NCI-H510A treated with DMSO at 0.1 percent for 48 hours (cell line): ENCODE measurements around the gene POR.
"Not testable (repeated sequence)": the region's sequence is repeated elsewhere in the genome, so short reads cannot be mapped to it uniquely, and the experiment has no call there.

ENCODE experiments used
- DNase-seq: peaks from one replicate; lab custom pipeline; 2025; lab: John Stamatoyannopoulos, UW

The POR gene

DNA sequence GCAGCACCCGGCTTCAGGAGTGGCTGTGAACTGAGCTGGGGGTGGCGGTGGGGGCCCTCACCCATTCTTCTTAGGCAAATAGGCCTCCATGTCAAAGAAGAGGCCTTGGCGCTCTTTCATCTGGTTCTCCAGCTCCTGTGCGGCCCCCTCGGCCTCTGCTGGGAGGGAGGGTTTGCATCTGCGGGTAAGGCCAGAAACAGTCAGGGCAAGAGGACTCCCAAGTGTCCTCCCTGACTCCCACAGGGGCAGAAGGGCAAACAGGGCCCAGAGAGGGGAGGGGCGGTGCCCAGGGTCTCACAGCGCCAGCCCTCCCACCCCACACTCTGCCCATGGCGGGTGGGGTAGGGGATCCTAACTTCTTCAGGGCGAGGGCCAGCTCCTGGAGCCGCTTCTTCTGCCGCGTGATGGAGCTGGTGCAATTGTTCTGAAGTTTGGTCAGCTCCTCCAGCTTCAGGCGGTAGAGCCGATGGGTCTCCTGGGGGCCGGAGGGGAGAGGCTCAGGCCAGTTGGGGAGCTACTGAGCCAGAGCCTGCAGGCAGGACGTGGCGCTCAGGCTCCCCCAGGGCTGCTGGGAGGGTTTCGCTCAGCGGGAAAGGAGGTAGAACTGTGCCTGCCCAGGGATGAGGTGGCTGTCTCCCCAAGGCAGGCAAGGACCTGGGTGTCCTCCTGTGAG is 77.3 kb downstream of the POR start:
- DNase-seq, result no peak

DNA sequence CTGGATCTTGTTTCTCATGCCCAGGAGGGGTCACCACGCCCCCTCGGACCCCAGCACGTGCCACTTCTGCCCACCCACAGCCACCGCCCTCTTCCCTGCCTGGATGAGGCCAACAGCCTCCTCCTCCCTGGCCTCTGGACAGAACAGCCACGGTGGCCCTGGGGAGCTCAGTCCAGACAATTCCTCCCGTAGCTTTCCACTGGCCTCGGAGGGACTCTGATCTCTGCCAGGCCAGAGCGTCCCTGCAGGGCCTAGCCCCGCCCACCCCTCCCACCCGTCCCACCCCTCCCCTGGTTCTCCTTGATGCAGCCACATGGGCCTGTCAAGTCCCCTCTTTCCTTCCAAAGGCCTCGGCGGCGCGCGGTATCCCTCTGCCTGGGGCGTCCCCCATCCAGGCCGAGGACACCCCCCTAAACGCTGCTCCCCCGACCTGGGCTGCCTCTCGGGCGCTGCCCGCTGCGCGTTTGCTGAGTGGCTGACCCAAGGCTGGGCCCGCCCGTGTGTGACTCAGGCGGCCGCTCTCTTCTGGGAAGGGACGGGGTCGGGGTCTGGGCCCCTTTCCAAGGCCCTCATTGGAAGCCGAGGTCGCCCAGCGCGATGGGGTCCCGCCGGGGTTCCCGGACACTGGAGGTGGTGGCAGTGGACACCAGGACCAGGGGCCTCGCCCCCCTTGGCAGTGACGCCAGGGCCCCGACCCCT is 78.9 kb downstream of the POR start:
- no peak for DNase-seq

DNA sequence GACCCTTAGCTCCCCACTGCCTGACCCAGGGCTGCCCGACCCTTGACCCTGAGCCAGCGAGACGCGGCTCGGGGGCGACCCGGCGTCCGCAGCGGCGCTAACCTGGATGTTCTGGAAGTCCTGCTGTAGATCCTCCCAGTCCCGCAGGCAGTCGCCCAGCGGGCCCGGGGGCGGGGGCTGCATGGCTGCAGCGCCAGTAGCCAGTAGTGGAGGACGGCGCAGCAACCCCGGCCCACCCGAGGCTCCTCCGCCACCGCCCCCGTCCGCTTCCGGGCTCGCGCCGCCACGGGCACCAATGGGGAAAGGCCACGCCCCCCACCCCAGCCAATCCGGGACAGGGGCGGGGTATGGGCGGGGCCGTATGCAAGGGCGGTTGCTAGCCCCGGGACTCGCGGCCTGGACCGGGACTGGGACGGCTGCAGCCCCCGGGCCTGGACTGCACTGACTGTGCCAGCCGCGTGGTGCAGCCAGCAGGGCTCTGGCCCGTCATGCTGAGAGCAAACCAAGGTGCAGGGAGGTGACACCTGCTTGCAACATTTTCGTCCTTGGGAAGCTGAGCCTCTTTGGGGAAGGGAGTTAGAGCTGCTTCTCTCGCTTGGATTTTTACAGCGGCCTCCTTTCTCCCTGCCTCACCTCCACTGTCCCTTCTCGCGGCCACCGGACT is 79.6 kb downstream of the POR start, which contains the start of gene TMEM120A:
TMEM120A (minus strand) TSS at position 208 of the 664 bp plus-strand sequence; CDS start at position 183, 25 bp downstream.
- DNase-seq, result peak; percentile 79

DNA sequence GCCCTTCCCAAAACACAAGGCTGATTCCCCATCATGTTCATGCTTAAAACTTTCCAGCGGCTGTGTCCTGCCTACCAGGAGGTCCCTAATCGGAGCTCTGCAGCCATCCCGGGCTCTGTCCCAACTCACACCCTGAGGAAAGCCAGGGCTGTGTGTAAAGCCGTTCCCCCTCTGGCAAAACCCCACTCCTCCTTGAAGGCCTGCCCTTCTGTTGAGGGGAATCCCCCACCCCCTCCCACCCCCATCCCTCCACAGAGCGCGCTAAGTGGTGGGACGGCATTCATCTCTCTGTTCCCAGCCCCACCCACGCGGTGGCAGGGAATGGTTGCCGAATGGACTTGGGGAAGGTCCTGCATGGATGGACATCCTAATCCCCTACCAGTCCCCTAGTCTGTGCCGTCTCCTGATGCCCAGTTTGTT is 80.1 kb downstream of the POR start:
- no peak for DNase-seq

DNA sequence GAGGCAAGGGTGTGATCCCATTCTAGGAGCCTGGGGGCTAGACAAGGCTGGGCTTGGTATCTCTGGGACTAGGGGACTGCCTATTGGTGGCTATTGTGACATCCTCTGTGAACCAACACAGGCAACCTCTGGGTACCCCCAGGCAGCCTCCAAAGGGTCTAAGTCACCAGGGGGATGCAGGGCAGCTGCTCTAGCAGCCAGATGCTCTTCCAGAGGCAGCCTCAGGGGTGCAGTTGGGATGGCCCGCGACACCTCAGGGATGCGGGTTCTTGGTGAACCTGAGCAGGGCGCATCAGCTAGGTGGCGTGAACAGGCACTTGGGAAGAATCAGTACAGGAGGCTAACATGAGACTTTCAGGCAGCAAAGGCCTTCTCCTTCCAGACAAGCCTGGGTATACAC is 81.0 kb downstream of the POR start:
- no peak for DNase-seq

DNA sequence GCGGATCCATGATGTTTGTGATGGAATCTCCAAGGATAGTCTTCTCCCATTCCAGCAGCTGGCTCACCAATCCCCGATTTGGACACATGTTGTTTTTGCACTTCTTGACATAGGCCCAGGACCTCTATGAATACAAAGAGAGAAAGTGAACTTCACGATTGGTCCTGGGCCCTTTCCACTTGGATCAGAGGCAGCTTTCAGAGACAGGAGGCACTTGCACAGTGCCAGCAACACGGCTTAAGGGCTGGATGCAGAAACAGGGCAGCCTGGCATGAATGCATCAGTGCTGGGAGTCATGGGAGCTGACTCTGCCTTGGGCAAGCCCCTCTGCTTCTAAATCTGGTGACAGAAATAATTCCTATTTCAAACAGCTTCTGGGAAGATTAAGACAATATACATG is 81.5 kb downstream of the POR start:
- no peak for DNase-seq

DNA sequence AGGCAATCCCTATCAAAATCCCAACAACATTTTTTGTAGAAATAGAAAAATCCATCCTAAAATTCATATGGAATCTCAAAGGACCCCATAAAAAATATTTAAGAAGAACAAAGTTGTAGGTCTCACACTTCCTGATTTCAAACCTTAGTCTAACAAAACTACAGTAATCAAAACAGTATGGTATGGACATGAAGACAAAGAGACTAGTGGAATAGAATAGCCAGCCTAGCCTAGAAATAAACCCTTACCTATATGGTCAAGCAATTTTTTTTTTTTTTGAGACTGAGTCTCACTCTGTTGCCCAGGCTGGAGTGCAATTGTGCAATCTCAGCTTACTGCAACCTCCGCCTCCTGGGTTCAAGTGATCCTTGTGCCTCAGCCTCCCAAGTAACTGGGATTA is 83.1 kb downstream of the POR start:
- DNase-seq, result no peak

DNA sequence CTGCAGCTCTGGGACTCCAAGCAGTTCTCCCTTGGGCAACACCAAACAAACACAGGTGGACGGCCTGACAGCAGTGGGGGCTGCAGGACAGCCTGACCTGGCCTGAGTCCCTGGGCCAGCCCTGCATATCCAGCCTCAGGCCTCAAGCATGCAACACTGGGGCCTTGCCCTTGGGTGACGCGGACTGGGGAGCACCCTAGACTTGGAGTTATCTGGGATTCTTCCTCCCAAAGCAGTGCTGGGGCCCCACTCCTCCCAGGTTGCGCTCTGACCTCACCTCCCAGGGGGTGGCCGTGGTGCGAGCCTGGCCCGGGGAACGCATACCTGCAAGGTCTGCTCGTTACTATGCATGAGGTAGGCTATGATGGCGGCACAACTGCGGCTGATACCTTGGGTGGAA is 85.6 kb downstream of the POR start:
- no peak for DNase-seq

DNA sequence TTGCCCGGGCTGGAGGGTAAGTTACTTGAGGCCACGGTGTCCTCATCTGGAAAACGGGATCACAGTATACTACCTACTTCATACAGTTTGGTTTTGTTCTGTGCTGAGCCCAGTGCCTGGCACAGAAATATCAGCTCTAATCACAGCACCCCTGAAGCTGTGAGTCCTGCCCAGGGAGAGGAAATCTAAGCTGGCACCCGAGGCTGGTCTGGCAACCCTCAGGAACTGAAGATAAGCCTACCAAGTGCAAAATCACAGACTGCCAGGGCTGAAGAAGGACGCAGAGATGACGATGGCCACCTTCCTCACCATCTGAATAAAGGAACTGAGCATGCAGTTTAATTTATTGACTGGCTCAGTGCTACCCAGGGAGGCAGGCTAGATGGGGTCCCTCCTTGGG is 87.2 kb downstream of the POR start:
- DNase-seq, result no peak

DNA sequence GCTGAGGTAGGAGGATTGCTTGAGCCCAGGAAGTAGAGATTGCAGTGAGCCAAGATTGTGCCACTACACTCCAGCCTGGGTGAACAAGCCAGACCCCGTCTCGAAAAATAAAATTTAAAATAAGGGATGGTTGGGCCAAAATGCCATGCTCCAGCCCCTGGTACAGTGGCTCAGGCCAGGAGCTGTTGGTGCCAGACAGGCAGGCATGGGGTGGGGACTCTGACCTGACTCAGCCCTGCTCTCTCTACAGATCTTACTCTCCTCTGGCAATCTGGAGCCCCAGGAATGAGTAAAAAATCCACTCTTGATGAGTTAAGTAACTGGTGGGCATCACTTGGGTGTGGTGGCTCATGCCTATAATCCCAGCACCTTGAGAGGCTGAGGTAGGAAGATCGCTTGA is 87.9 kb downstream of the POR start:
- DNase-seq, result no peak

DNA sequence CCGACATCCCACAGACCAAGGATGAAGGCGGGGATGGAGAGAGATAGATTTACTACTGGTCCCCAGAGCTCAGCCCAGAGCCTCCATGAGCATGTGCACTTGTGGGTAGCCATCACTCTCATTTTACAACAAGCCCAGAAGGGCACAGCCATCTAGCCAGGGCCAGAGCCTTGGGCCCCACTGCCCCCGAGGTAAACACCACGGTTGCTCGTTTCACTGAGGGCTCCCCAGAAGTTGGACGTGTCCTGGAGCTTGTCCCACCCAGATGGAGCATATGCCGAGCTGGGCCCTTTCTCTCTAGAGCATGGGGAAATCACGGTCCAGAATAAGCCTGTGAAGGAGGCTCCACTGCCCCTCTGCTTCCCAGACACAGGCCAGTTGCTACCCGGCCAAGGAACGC is 88.4 kb downstream of the POR start:
- DNase-seq, result no peak

DNA sequence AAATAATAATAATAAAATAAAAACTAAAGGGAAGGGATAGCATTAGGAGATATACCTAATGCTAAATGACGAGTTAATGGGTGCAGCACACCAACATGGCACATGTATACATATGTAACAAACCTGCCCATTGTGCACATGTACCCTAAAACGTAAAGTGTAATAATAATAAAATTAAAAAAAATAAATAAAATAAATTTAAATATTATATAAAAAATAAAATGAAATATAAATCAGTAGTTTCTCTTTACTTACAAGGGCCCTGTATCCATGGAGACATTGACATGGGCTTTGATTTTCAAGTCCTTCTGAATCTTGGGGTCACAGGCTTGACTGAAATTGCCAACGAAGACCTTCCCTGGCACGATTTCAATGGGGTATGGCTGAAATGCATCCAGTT is 90.0 kb downstream of the POR start:
- not testable (repeated sequence) for DNase-seq

DNA sequence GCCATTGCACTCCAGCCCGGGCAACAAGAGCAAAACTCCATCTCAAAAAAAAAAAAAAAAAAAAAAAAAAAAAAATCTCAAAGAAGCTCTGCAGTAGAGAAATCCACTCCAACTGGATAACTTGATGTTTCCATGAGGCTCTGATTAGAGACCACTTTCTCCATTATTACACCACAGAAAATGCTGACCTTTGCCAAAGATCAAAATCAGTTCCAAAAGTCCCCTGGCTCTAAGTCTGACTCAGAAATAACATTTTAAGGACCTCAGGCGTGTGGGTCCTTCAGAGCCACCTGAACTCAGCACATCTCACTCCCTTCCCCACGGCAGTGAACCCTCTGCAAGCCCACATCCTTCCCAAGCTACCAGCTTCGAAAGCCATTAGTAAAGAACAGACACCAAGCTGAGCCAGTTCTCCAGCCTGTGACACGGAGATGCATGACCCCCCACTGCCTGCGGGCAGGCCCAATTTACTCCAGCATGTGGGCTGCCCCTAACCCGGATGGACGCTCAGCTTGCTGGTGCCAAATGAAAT is 93.3 kb downstream of the POR start:
- no peak for DNase-seq

DNA sequence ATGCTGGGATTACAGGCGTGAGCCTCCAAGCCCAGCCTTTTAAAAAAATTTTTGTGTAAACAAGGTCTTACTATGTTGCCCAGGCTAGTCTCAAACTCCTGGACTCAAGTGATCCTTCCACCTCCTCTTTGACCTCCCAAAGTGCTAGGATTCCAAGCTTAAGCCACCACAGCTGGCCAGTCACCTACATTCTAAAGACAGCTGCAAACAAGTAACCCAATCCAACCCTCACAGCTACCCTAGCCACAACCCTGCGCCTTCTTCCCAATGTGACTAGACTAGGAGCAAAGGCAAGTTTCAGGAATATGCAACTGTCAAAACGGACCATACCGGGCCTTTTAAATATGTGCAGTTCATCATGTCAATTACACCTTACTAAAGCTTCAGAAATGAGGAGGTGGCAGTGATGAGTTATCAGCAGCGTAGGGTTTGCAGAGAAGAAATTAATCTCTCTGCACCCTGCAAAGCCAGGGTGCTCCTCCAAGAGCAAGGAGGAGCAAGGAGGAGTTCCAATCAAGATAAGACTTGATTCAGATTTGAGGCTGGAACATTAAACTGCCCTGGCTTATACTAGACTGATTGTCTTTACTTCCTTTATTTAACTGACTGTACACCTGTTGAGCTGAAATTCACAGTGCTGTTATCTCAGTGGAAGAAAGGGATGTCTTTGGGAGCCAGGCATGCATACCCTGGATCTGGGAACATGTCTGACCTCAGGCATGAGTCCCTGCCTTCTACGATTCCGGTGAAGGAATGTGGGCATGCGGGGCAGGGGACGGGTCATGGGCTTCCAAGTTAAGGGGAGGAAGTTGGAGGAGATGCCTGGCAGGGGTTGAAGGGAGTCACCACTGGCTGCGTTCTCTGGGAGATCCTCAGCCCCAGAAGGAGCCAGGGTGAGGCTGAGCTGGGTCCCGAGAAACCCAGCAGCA is 95.0 kb downstream of the POR start:
- DNase-seq, result no peak

DNA sequence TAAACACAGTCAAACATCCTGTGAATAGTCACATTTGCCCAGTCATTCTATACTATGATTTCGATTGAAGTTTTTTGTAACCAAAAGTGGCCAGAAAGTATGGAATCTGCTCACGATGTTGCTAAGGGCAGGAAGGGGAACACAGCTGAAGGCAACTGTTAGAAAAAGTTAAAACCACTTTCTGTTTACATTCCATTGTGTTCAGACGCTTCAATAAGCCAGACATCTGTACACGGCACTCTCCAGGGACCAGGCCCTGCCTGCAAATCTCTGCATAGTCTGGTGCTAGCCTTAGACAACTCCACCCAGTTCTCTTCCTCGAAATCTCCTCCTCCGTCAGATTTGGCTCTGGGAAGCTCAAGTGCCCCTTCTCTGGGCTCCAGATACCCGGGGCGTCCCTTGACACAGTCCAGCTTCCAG is 96.5 kb downstream of the POR start:
- no peak for DNase-seq

DNA sequence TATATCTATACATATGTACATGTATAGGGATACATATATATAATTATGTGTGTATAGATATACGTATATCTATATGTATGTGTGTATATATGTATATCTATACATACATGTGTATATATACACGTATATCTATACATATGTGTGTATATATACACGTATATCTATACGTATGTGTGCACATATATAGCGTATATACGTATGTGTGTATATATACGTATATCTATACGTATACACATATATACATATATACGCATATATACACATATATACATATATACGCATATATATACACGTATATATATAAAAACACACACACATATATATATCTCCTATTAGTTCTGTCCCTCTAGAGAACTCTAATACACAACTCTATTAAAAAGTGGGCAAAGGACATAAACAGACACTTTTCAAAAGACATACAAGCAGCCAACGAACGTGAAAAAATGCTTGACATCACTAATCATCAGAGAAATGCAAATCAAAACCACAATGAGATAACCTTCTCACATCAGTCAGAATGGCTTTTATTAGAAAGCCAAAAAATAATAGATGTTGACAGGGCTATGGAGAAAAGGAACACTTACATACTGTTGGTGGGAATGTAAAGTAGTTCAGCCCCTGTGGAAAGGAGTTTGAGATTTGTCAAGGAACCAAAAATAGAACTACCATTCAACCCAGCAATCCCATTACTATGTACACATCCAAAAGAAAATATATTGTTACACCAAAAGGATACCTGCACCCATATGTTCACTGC is 101.4 kb downstream of the POR start:
- no peak for DNase-seq

DNA sequence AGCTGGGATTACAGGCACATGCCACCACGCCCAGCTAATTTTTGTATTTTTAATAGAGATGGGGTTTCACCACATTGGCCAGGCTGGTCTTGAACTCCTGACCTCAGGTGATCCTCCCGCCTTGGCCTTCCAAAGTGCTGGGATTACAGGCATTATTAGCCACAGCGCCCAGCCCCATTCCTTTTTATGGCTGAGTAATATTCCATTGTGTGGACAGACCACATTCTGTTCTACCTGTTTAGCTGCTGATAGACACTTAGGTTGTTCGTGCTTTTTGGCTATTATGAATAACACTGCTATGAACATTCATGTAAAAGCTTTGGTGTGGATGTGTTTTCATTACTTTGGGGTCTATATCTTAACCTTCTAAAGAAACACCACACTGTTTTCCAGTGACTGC is 103.6 kb downstream of the POR start:
- not testable (repeated sequence) for DNase-seq

DNA sequence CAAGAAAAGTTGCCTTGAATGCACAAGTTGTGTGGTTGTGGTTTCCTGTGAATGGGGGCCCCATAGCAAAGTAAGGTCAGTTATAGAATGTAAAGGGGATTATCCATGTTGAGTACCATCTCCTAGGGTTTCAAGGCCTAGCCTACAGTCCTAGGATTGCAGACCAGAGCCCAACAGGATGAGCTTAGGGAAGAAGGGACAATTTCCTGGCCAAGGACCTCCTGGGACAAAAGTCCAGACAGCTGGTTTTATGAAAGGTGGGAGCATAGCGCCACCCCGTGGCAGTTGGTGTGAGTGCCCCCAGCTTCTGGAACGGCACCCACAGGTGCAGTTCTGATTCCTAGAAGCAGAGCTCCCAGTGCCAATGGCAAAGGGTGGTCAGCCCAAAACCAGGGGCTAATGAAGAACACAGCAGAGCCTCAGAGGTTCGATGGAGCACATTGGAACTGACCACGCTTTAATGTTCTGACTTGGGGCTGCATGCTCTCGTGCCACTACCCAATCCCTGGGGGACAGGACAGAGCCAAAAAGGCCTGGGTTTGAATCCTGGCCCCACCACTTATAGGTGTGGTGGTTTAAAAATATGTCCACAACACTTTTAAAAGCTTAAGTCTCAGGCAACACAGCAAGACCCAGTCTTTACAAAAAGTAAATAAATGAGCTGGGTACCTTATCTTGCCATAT is 105.2 kb downstream of the POR start:
- DNase-seq, result peak; percentile 42

DNA sequence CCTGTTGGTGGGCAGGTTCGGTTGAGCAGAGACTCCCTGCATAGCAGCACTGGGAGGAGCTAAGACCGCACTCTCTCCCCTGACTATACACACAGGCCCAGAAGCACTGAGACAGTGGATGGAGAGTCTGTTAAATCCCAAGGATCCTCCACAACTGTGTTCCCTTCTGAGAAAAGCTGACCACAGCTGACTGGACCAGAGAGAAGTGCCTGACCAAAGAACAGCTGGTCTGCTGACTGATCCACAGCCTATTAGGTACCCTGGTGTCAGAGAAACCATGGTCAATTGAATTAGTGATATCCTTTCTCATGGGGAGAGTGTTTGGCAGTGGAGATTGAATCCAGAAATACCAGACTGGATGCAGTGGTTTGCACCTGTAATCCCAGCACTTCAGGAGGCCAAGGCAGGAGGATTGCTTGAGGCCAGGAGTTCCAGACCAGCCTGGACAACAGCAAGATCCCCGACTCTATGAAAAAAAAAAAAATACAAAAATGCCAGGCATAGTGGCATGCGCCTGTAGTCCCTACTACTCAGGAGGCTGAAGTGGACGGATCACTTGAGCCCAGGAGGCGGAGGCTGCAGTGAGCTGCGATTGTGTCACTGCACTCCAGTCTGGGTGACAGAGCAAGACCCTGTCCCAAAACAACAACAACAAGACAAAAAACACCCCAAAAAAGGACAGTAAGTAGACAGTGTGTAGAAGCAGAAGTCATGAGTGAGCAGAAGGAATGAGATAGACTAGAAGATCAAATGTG is 107.2 kb downstream of the POR start:
- DNase-seq, result no peak

DNA sequence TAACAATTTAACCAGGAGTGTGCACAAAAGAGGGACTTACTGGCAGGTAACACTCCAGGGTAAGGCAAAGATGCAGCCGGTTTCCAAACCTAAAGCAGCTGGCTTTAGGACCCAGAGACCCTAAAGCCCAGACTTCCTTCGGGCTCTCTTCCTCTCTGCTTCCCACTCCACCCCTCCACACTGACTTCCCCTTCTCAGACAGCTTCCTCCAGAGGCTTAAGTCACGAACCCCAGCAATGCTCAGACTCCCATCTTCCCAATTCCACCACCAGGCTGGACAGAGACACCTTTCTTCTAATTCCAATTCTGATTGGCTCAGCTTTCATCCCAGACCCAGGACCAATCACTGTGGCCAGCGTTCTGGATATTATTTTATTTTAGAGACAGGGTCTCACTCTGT is 108.0 kb downstream of the POR start:
- no peak for DNase-seq
